Iris pigment epithelial cell (primary cell): Measurements from ENCODE around the gene SFRP2.

Source experiments
- DNase-seq: peaks from one replicate; pipeline ENCODE4 v3.0.0-alpha.2; 2011; ENCODE audit warnings: low read depth

SFRP2 gene

GRCh38 chr4:153798420-153798819 lies 9.5 kb upstream of the SFRP2 start:
- no peak for DNase-seq

GRCh38 chr4:153794006-153794405 lies 5.1 kb upstream of the SFRP2 start:
- no peak for DNase-seq

- DNase-seq, result no peak
Observed at GRCh38 chr4:153792618-153793247, 3.9 kb upstream of the SFRP2 start.

DNA sequence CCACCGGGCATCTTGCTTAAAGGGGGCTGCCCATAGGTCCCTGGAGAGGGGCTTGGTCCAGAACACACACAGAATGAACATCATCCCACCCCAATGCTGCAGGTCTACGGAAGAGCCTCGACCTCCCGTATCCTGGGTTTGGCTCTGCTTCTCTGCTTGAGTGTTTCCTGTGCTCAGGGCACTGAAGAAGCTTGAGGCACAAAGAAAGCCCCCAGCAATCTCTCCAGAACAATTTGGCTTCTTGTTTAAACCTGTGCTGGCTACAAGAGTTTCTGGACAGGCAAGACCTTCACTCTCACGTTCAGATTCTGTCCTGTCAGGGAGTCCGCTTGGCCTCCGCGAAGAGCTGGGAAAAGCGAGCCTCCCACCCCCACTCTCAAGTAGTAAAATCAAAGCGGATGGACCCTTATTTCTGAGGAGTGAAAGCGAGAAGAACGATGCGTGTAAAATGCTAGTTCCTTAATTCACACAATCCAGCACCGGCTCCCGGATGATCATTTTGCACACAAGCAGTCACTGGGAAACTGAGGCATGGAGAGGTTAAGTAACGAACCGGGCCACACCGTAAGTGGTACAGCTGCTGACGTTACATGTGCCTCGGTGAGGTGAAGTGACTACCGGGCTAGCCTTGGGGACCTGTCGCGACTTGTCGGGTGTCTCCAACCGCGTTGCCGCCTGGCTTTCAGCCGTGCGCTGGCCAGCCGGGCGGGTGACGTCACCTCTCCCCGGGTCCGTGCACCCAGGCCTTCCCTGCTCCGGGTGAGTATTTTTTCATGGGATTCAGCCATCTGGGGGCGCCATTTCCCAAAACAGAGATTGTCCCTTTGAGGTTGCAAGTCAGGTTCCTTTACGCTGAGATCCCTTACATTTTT lies 3.1 kb upstream of the SFRP2 start:
- no peak for DNase-seq

- DNase-seq, result no peak
Observed at GRCh38 chr4:153790962-153791551, 2.2 kb upstream of the SFRP2 start.

GRCh38 chr4:153790500-153790865 lies 1.6 kb upstream of the SFRP2 start:
- DNase-seq, result no peak

DNA sequence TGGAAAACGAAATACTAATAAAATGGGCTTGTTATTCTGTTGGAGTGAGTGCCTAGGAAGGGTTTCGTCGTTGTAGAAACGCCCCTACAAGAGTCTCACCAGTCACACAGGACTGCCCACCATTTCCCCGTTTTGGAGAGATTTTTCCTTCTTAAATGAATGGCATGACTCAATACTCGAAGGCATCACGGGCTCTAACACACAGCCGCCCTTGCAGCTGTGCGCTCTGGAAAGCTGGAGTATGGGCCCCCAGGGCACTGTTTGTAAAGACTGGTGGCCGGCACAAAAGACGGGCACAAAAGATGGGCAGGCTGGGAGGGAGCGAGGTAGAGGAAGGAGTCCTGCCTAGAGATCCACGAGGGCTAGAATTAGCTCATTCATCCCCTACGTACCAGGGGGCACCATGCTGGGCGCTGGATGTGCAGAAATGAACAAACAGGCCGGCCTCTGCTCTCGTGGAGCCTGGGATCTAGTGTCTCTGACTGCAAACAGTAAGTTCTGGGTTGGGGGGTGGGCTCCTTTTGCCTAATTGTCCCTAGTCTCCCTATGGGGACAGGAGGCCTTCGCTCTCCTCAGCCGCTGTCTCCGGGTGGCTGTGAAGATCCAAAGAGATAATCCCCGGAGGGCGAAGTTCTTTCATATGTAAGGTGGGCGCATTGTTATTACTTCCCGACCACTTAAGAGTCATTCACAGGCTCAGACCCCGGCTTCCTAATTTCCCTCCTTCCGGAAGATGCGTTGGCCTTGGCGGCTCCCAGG lies 1.0 kb upstream of the SFRP2 start:
- no peak for DNase-seq

- no peak for DNase-seq
Observed at GRCh38 chr4:153788051-153788412, 851 bp downstream of the SFRP2 start.

GRCh38 chr4:153787575-153787974 lies 1.3 kb downstream of the SFRP2 start:
- no peak for DNase-seq

DNA sequence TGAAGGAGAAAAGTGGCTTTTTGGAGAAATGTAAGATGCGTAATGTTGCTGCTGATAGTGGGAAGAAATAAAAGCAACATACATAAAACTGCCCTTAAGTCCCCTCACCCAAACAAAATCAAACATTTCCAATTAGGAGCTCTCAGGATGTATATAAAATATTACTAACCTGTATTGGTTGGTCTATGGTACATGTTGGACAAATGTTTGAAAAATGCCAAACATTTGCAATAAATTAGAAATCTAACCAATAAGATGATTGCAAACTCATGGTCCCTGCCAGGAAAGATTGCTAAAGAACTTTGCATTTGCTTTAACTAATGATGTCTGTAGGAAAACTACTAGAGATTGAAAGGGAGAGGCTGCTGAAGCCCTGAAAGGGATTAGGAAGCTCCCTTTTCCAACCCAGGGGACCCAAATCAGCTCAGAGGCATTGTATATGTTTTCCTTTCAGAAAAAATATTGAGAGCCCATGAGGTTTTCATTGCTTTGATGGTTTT lies 1.8 kb downstream of the SFRP2 start:
- DNase-seq, result no peak

DNA sequence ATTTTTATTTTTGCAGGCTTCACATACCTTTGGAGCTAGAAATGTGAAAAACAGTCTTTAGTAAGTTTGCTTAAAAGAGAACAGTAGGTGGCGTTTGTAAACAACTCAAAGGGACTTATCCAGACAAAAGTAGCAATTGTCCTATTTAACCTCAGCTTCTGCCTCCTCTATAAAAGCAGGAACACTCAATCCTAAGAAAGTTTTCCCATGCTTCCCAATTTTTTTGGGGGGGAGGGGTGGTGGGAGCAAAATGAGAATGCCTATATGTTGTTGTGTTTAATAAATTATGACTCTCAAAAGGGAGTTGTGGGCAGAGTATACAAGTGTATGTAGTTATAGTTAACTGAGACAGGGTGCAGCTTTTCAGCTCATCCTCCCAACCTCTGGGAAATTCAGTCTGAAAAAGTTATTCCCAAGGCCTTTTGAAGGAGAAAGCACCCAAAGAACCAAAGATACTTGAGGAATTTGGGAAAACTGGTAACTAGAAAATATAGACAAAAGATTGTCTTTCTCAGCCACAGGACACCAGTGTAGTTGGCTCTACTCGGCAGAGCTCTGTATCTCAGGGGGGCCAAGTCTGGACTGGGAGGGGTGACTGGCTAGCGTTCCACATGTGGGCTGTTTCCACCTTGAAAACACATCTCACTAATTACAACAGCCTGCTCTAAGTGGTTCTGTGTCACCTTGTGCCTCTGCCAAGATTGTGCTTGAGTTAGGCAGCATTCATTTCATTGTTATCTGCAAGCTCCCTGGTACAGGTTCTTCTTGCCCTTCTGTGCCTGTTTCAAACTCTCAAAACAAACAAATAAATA lies 2.8 kb downstream of the SFRP2 start:
- no peak for DNase-seq

GRCh38 chr4:153784166-153784699 lies 4.7 kb downstream of the SFRP2 start:
- no peak for DNase-seq

- DNase-seq, result no peak
Observed at GRCh38 chr4:153782581-153782980, 6.3 kb downstream of the SFRP2 start.

GRCh38 chr4:153781717-153782416 lies 7.0 kb downstream of the SFRP2 start:
- DNase-seq, result peak; percentile 58

- no peak for DNase-seq
Observed at GRCh38 chr4:153781280-153781679, 7.6 kb downstream of the SFRP2 start.

DNA sequence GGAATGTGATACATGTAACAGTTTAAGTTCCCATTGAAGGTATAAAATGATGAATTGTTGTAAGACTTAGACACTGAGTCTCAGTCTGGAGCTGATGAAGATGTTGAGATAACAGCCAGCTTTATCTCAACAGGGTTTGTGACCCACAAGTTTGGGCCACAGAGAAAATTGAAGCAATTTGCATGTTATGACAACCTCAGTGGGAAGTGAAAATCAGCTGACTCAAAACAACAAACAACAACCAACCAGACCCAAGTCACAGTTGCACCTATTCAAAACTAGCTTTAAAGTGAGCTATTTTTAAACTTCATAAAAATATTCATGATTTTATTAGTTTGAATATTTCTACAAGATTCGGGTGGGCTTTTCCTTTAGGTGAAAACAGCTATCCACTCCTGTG lies 8.0 kb downstream of the SFRP2 start:
- DNase-seq, result no peak

- DNase-seq, result no peak
Observed at GRCh38 chr4:153780221-153780620, 8.7 kb downstream of the SFRP2 start.

DNA sequence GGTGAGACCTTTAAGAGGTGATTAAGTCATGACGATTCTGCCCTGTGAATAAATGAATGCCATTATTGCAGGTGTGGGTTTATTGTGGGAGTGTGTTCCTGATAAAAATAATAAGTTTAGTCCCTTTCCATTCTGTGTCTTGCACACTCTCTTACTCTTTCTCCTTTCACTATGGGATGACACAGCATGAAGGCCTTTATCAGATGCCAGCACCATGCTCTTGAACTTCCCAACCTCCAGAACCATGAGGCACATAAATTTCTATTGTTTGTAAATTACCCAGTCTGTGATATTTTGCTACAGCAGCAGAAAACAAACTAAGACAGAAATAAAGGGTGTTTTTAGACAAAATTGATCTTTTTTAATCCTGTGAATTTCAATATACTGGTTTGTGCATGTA lies 10.5 kb downstream of the SFRP2 start:
- no peak for DNase-seq

DNA sequence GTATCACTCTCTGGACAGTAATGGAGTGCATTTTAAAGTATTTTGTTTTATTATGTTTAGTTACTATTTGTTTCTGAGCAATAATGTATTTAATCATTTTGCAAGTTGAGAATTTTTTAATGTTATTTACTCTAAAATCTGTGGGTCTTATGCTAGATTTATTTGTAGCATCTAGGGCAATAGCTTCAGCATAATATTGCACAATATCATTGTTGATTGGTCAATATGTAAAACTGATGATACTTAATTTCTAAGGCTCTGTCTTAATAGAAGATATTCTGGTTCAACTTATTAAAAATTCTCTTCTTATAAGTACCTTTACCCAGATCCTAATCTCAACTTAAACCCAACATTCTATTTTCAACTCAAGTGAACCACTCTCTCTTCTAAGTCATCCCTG lies 11.5 kb downstream of the SFRP2 start:
- DNase-seq, result no peak

GRCh38 chr4:153776601-153777000 lies 12.3 kb downstream of the SFRP2 start:
- no peak for DNase-seq

- no peak for DNase-seq
Observed at GRCh38 chr4:153773236-153773690, 15.6 kb downstream of the SFRP2 start.
